Left lung (tissue), 10 donors: ENCODE results near the gene CAPS. TPM values are rescaled to one million over a fixed set of nuclear protein-coding genes. Genes with fewer than 3 reads are reported as not detected.
A peak's percentile ranks its signal among the peaks of the same experiment; 100 is the strongest.

Experiments
- ATAC-seq: fragments of 200-7000 bp; cut with Tn5 transposase; one replicate; pipeline ENCODE4 v1.9.1; 2020; ENCODE audit warnings: moderate library complexity
- DNase-seq, 4 donors: peaks; one replicate each; pipeline ENCODE4 v3.0.0-alpha.2; 2013 to 2020
- H3K27ac ChIP-seq, 2 donors: fragments of 200-600 bp; sonication (generic) in 1 of 2; one replicate each; pipeline versions ENCODE4 v1.5.0 to v1.8.0; 2020 to 2021
- H3K27me3 ChIP-seq, 2 donors: fragments of 200-600 bp; sonication (generic) in 1 of 2; one replicate each; pipeline versions ENCODE4 v1.5.0 to v1.8.0; 2020 to 2021
- H3K36me3 ChIP-seq, 2 donors: fragments of 200-600 bp; sonication (generic) in 1 of 2; one replicate each; pipeline versions ENCODE4 v1.5.0 to v1.8.0; 2020 to 2021
- H3K4me1 ChIP-seq, 2 donors: fragments of 200-600 bp; one replicate each; pipeline ENCODE4 v1.8.0; 2021
- H3K4me3 ChIP-seq, 2 donors: fragments of 200-600 bp; sonication (generic) in 1 of 2; one replicate each; pipeline versions ENCODE4 v1.5.0 to v1.8.0; 2020 to 2021; ENCODE audit warnings: mild to moderate bottlenecking in 1 of 2
- H3K9me3 ChIP-seq, 2 donors: fragments of 200-600 bp; sonication (generic) in 1 of 2; one replicate each; pipeline versions ENCODE4 v1.5.0 to v1.8.0; 2020 to 2021
- intact Hi-C, 2 donors: fragments of 100-400 bp; cut with DNase I; formaldehyde crosslinking; loops; one replicate each; pipeline versions ENCODE4 v1.11.2 to v1.14.2; 2022
- polyA plus RNA-seq, 6 donors: library from polyadenylated mRNA; unstranded; fragments of 120-200 nt; gene quantifications; one replicate each; pipeline ENCODE4 v1.2.1, GENCODE V29; 2013; ENCODE audit not compliant: insufficient read length in 6 of 6
- total RNA-seq, 2 donors: library from RNA; stranded (reverse); fragmentation: NEBNext Ultra II Directional; extraction: Animal tissue kit (Norgen Biotek cat#: 25700); gene quantifications; one replicate each; pipeline ENCODE4 v1.2.1, GENCODE V29; 2021
- TF ChIP-seq, protein P1 (sequence below), 2 donors: fragments of 200-600 bp; sonication (generic) in 1 of 2; IDR thresholded peaks; one replicate each; pipeline versions ENCODE4 v1.5.0 to v1.8.0; 2021; ENCODE audit warnings: antibody characterized with exemption in 2 of 2
- donor health status: DM: no; HTN: yes; CAD: no.
- donor health status: DM: no; HTN: no; CAD: no.

CAPS gene
- total and polyA plus RNA-seq, 8 donors: 8.8 to 44.9 (median 28.3) TPM

DNA sequence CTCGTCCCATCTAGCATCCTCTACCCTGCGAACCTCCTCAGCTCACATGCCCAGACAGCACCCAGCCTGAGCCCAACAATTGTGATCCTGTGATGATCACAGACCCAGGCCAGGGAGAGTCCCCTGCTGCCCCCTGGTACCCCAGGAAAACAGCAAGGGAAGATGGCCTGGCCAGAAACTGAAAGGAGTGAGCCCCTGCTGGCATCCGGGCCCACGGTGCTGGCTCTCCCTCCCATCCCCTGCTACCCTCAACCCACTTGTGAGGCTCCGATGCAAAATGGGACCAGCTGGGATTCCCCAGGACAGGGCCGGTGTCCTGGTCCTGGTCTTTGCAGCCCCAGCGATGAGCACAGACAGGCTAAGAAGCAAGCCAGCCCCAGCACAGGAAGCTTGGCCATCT is 49.8 kb downstream of the CAPS start:
- DNase-seq (no peak), ATAC-seq (no peak)
- TF ChIP-seq, protein P1, sequence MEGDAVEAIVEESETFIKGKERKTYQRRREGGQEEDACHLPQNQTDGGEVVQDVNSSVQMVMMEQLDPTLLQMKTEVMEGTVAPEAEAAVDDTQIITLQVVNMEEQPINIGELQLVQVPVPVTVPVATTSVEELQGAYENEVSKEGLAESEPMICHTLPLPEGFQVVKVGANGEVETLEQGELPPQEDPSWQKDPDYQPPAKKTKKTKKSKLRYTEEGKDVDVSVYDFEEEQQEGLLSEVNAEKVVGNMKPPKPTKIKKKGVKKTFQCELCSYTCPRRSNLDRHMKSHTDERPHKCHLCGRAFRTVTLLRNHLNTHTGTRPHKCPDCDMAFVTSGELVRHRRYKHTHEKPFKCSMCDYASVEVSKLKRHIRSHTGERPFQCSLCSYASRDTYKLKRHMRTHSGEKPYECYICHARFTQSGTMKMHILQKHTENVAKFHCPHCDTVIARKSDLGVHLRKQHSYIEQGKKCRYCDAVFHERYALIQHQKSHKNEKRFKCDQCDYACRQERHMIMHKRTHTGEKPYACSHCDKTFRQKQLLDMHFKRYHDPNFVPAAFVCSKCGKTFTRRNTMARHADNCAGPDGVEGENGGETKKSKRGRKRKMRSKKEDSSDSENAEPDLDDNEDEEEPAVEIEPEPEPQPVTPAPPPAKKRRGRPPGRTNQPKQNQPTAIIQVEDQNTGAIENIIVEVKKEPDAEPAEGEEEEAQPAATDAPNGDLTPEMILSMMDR (IDR thresholded peaks at IDR 0.05): no peak
- H3K4me1 ChIP-seq: peaks cover 64 to 98% of the 10 kb centered on the region in 2 donors
- no peak overlapping the region for H3K4me3 ChIP-seq
- intact Hi-C loops: no loop called here
- H3K27me3 ChIP-seq: no peaks in the 10 kb centered on the region
- H3K9me3 ChIP-seq: no peaks in the 10 kb centered on the region
- peaks cover 0 to 4% of the 10 kb centered on the region in 2 donors for H3K36me3 ChIP-seq
- peak overlapping the region in 1 of 2 donors; percentile 80 for H3K27ac ChIP-seq

- H3K27ac ChIP-seq: peak overlapping the region in 1 of 2 donors; percentile 13
- H3K4me1 ChIP-seq: peaks cover 73 to 98% of the 10 kb centered on the region in 2 donors
- no peak for ATAC-seq
- intact Hi-C loops: no loop called here
- H3K27me3 ChIP-seq: no peaks in the 10 kb centered on the region
- H3K9me3 ChIP-seq: no peaks in the 10 kb centered on the region
- TF ChIP-seq, protein P1 (IDR thresholded peaks at IDR 0.05): no peak
- H3K4me3 ChIP-seq: no peak overlapping the region
- no peak for DNase-seq
- H3K36me3 ChIP-seq: peaks cover 0 to 4% of the 10 kb centered on the region in 2 donors
Observed at GRCh38 chr19:5964816-5965565, 50.9 kb downstream of the CAPS start.

Other genes with a start within 250 kb of the CAPS start
- gene MICOS13, start 233.7 kb upstream of the CAPS start, total RNA-seq: 10 to 100 TPM; 46.7 to 63.3 TPM
- 10 to 100 TPM; 26.7 to 48.9 (median 33.4) TPM for gene MICOS13, start 233.7 kb upstream of the CAPS start, polyA plus RNA-seq
- 10 to 100 TPM in 1 of 2 donors, 1 to 10 TPM in 1; 5.8 to 10.4 TPM for gene HSD11B1L, start 233.2 kb upstream of the CAPS start, total RNA-seq
- gene HSD11B1L, start 233.2 kb upstream of the CAPS start, polyA plus RNA-seq: 10 to 100 TPM in 2 of 6 donors, 1 to 10 TPM in 4; 6.8 to 12.2 (median 7.9) TPM
- 100 to 1,000 TPM; 606 to 680 TPM for gene RPL36, start 224.0 kb upstream of the CAPS start, total RNA-seq
- gene RPL36, start 224.0 kb upstream of the CAPS start, polyA plus RNA-seq: 1,000 to 10,000 TPM in 1 of 6 donors, 100 to 1,000 TPM in 5; 637 to 1,150 (median 840) TPM
- 10 to 100 TPM; 79.5 to 93.9 TPM for gene LONP1, start 194.1 kb upstream of the CAPS start, total RNA-seq
- gene LONP1, start 194.1 kb upstream of the CAPS start, polyA plus RNA-seq: 10 to 100 TPM; 39.9 to 50.0 (median 47.8) TPM
- gene CATSPERD, start 193.6 kb upstream of the CAPS start, total RNA-seq: 1 to 10 TPM in 1 of 2 donors, not detected in 1; 2.7 TPM
- 1 to 10 TPM in 3 of 6 donors, under 1 TPM in 2, not detected in 1; 0.31 to 2.4 (median 1.1) TPM for gene CATSPERD, start 193.6 kb upstream of the CAPS start, polyA plus RNA-seq
- 1 to 10 TPM; 1.7 to 4.5 TPM for gene PRR22, start 129.5 kb upstream of the CAPS start, total RNA-seq
- gene PRR22, start 129.5 kb upstream of the CAPS start, polyA plus RNA-seq: 1 to 10 TPM; 1.3 to 3.2 (median 2.0) TPM
- gene DUS3L, start 123.1 kb upstream of the CAPS start, total RNA-seq: 10 to 100 TPM; 15.8 to 38.4 TPM
- 10 to 100 TPM; 17.7 to 34.9 (median 24.9) TPM for gene DUS3L, start 123.1 kb upstream of the CAPS start, polyA plus RNA-seq
- gene NRTN, start 109.2 kb upstream of the CAPS start, total RNA-seq: 1 to 10 TPM; 1.5 to 1.6 TPM
- 1 to 10 TPM in 5 of 6 donors, under 1 TPM in 1; 0.93 to 1.9 (median 1.5) TPM for gene NRTN, start 109.2 kb upstream of the CAPS start, polyA plus RNA-seq
- under 1 TPM; 0.32 to 0.73 TPM for gene FUT6, start 74.6 kb upstream of the CAPS start, total RNA-seq
- under 1 TPM; 0.52 to 0.87 (median 0.70) TPM for gene FUT6, start 74.6 kb upstream of the CAPS start, polyA plus RNA-seq
- gene FUT3, start 62.8 kb upstream of the CAPS start, total RNA-seq: 10 to 100 TPM; 25.2 to 31.4 TPM
- under 1 TPM in 4 of 6 donors, not detected in 2; 0.28 to 0.56 (median 0.41) TPM for gene FUT3, start 62.8 kb upstream of the CAPS start, polyA plus RNA-seq
- not detected for gene FUT5, start 43.7 kb upstream of the CAPS start, total RNA-seq
- not detected for gene FUT5, start 43.7 kb upstream of the CAPS start, polyA plus RNA-seq
- 100 to 1,000 TPM; 163 to 190 TPM for gene NDUFA11, start 10.5 kb upstream of the CAPS start, total RNA-seq
- gene NDUFA11, start 10.5 kb upstream of the CAPS start, polyA plus RNA-seq: 100 to 1,000 TPM; 102 to 150 (median 132) TPM
- 1 to 10 TPM; 5.0 to 6.6 TPM for gene VMAC, start 9.4 kb upstream of the CAPS start, total RNA-seq
- gene VMAC, start 9.4 kb upstream of the CAPS start, polyA plus RNA-seq: 10 to 100 TPM in 3 of 6 donors, 1 to 10 TPM in 3; 7.0 to 10.4 (median 9.5) TPM
- 10 to 100 TPM; 64.6 to 69.0 TPM for gene RANBP3, start 63.9 kb downstream of the CAPS start, total RNA-seq
- 10 to 100 TPM; 75.6 to 91.9 (median 80.7) TPM for gene RANBP3, start 63.9 kb downstream of the CAPS start, polyA plus RNA-seq
- 10 to 100 TPM; 17.0 to 18.8 TPM for gene RFX2, start 196.2 kb downstream of the CAPS start, total RNA-seq
- gene RFX2, start 196.2 kb downstream of the CAPS start, polyA plus RNA-seq: 10 to 100 TPM; 12.7 to 17.4 (median 15.3) TPM
- gene ACSBG2, start 221.4 kb downstream of the CAPS start, total RNA-seq: not detected
- gene ACSBG2, start 221.4 kb downstream of the CAPS start, polyA plus RNA-seq: 1 to 10 TPM; 1.6 to 3.5 (median 2.1) TPM